H1 (cell line): Measurements from ENCODE around the gene FHIT.

Experiments
- BCL11A ChIP-seq, 2 experiments: IDR thresholded peaks; one replicate each; pipeline ENCODE4 v1.6.1; 2011; ENCODE audit warnings: low read depth in 2 of 2, low read length in 2 of 2, mild to moderate bottlenecking in 2 of 2
- EGR1 ChIP-seq: IDR thresholded peaks from 2 replicates; pipeline ENCODE4 v1.6.1; 2011; ENCODE audit warnings: low read depth, low read length, borderline replicate concordance
- EP300 ChIP-seq, 2 experiments: IDR thresholded peaks; 1 replicate in 1 of 2; 2 replicates in 1 of 2; pipeline ENCODE4 v1.6.1; 2011 to 2012; ENCODE audit warnings: low read depth in 2 of 2, low read length in 2 of 2, mild to moderate bottlenecking in 2 of 2, borderline replicate concordance in 1 of 2, inconsistent platforms in 1 of 2, moderate library complexity in 1 of 2
- EZH2 ChIP-seq: fragments of 200-600 bp; sonication (generic); IDR thresholded peaks from 2 replicates; pipeline ENCODE4 v1.7.1; 2012; ENCODE audit warnings: low read depth, mild to moderate bottlenecking, moderate library complexity, low read length, inconsistent platforms; ENCODE audit not compliant: severe bottlenecking
- HDAC2 ChIP-seq, 2 experiments: fragments of 300-600 bp in 1 of 2; sonication (generic) in 1 of 2; IDR thresholded peaks; 2 replicates each; pipeline ENCODE4 v1.6.1; 2011 to 2012; ENCODE audit warnings: low read depth in 2 of 2, low read length in 2 of 2, mild to moderate bottlenecking in 2 of 2, moderate library complexity in 2 of 2, borderline replicate concordance in 1 of 2, inconsistent platforms in 1 of 2
- POLR2AphosphoS5 ChIP-seq: IDR thresholded peaks from 2 replicates; pipeline ENCODE4 v1.6.1; 2011; ENCODE audit warnings: low read depth, low read length
- SIX5 ChIP-seq: IDR thresholded peaks from 2 replicates; pipeline ENCODE4 v1.6.1; 2011; ENCODE audit warnings: mild to moderate bottlenecking, low read depth, low read length
- SRF ChIP-seq: IDR thresholded peaks from 2 replicates; pipeline ENCODE4 v1.6.1; 2011; ENCODE audit warnings: mild to moderate bottlenecking, low read depth, low read length, moderate library complexity
- TAF1 ChIP-seq: IDR thresholded peaks from 2 replicates; pipeline ENCODE4 v1.6.1; 2011; ENCODE audit warnings: mild to moderate bottlenecking, low read depth, low read length
- TAF7 ChIP-seq: optimal IDR thresholded peaks from 2 replicates; pipeline ENCODE3; 2011; ENCODE audit warnings: low read depth, mild to moderate bottlenecking, inconsistent platforms, low read length, moderate library complexity, borderline replicate concordance
- TEAD4 ChIP-seq: IDR thresholded peaks from 2 replicates; pipeline ENCODE4 v1.6.1; 2012; ENCODE audit warnings: low read depth, low read length, inconsistent platforms, mixed read lengths
- TF ChIP-seq, protein P1 (sequence below), 3 experiments: IDR thresholded peaks; 1 replicate in 2 of 3; 2 replicates in 1 of 3; pipeline versions ENCODE4 v1.5.1 to v1.6.1; 2011; ENCODE audit warnings: low read length in 3 of 3, mild to moderate bottlenecking in 3 of 3, inconsistent platforms in 2 of 3, low read depth in 1 of 3, moderate library complexity in 1 of 3; ENCODE audit not compliant: insufficient read depth in 1 of 3; ENCODE audit errors: control extremely low read depth in 1 of 3
- TF ChIP-seq, protein P2 (sequence below): IDR thresholded peaks from 2 replicates; pipeline ENCODE4 v1.6.1; 2011; ENCODE audit warnings: low read depth, mild to moderate bottlenecking, low read length; ENCODE audit not compliant: insufficient read depth

- no peak for TF ChIP-seq EZH2
- no peak for TF ChIP-seq POLR2AphosphoS5
- TF ChIP-seq SIX5: no peak
- TF ChIP-seq, protein P1, sequence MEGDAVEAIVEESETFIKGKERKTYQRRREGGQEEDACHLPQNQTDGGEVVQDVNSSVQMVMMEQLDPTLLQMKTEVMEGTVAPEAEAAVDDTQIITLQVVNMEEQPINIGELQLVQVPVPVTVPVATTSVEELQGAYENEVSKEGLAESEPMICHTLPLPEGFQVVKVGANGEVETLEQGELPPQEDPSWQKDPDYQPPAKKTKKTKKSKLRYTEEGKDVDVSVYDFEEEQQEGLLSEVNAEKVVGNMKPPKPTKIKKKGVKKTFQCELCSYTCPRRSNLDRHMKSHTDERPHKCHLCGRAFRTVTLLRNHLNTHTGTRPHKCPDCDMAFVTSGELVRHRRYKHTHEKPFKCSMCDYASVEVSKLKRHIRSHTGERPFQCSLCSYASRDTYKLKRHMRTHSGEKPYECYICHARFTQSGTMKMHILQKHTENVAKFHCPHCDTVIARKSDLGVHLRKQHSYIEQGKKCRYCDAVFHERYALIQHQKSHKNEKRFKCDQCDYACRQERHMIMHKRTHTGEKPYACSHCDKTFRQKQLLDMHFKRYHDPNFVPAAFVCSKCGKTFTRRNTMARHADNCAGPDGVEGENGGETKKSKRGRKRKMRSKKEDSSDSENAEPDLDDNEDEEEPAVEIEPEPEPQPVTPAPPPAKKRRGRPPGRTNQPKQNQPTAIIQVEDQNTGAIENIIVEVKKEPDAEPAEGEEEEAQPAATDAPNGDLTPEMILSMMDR (IDR thresholded peaks at IDR 0.05; ENCODE audit: control extremely low read depth in 1 of 3, insufficient read depth in 1 of 3, low read depth in 1 of 3, low read length in 3 of 3): no peak
- no peak for TF ChIP-seq TEAD4
- no peak for TF ChIP-seq TAF7
- TF ChIP-seq BCL11A (IDR thresholded peaks at IDR 0.05; ENCODE audit: low read depth in 2 of 2, low read length in 2 of 2): no peak
- TF ChIP-seq EGR1: no peak
- no peak for TF ChIP-seq SRF
- TF ChIP-seq EP300 (IDR thresholded peaks at IDR 0.05; ENCODE audit: borderline replicate concordance in 1 of 2, low read depth in 2 of 2, low read length in 2 of 2): no peak
- TF ChIP-seq HDAC2 (IDR thresholded peaks at IDR 0.05; ENCODE audit: borderline replicate concordance in 1 of 2, low read depth in 2 of 2, low read length in 2 of 2): no peak
- TF ChIP-seq, protein P2, sequence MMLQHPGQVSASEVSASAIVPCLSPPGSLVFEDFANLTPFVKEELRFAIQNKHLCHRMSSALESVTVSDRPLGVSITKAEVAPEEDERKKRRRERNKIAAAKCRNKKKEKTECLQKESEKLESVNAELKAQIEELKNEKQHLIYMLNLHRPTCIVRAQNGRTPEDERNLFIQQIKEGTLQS: no peak
- no peak for TF ChIP-seq TAF1
These were observed 1233.6 kb downstream of the FHIT start for GRCh38 chr3:60017631-60018030.
